GM12891 (cell line): ENCODE results near the gene DESI2.

Experiments
- POLR2A ChIP-seq: IDR thresholded peaks from 2 replicates; pipeline ENCODE4 v1.6.1; 2011; ENCODE audit warnings: low read depth, low read length, control low read depth
- POLR2AphosphoS5 ChIP-seq: IDR thresholded peaks from 2 replicates; pipeline ENCODE4 v1.6.1; 2011; ENCODE audit warnings: low read depth, low read length, control low read depth
- TAF1 ChIP-seq: IDR thresholded peaks from 2 replicates; pipeline ENCODE4 v1.6.1; 2011; ENCODE audit warnings: low read depth, low read length, control low read depth

GRCh38 chr1:244704107-244704506 lies 51.2 kb downstream of the DESI2 start:
- TF ChIP-seq POLR2AphosphoS5 (no peak), TAF1 (no peak), POLR2A (no peak)
